H1 (cell line): ENCODE measurements around the gene VDR.
"Not testable (repeated sequence)": the region's sequence is repeated elsewhere in the genome, so short reads cannot be mapped to it uniquely, and the experiment has no call there.

Experiments
- EZH2 ChIP-seq: fragments of 200-600 bp; sonication (generic); IDR thresholded peaks from 2 replicates; pipeline ENCODE4 v1.7.1; 2012; ENCODE audit warnings: low read depth, mild to moderate bottlenecking, moderate library complexity, low read length, inconsistent platforms; ENCODE audit not compliant: severe bottlenecking
- GTF2F1 ChIP-seq: IDR thresholded peaks from 2 replicates; pipeline ENCODE4 v1.6.1; 2012; ENCODE audit warnings: low read depth, low read length, improper control_type of control experiment, borderline replicate concordance
- RBBP5 ChIP-seq: IDR thresholded peaks from 2 replicates; pipeline ENCODE4 v1.7.1; 2012; ENCODE audit warnings: low read depth, mild to moderate bottlenecking, inconsistent platforms, low read length, moderate library complexity, borderline replicate concordance
- TEAD4 ChIP-seq: IDR thresholded peaks from 2 replicates; pipeline ENCODE4 v1.6.1; 2012; ENCODE audit warnings: low read depth, low read length, inconsistent platforms, mixed read lengths
- YY1 ChIP-seq: IDR thresholded peaks from 2 replicates; pipeline ENCODE4 v1.6.1; 2011; ENCODE audit warnings: low read depth, mild to moderate bottlenecking, low read length
- TF ChIP-seq, protein P1 (sequence below), 3 experiments: IDR thresholded peaks; 1 replicate in 2 of 3; 2 replicates in 1 of 3; pipeline versions ENCODE4 v1.5.1 to v1.6.1; 2011; ENCODE audit warnings: low read length in 3 of 3, mild to moderate bottlenecking in 3 of 3, inconsistent platforms in 2 of 3, low read depth in 1 of 3, moderate library complexity in 1 of 3; ENCODE audit not compliant: insufficient read depth in 1 of 3; ENCODE audit errors: control extremely low read depth in 1 of 3

DNA sequence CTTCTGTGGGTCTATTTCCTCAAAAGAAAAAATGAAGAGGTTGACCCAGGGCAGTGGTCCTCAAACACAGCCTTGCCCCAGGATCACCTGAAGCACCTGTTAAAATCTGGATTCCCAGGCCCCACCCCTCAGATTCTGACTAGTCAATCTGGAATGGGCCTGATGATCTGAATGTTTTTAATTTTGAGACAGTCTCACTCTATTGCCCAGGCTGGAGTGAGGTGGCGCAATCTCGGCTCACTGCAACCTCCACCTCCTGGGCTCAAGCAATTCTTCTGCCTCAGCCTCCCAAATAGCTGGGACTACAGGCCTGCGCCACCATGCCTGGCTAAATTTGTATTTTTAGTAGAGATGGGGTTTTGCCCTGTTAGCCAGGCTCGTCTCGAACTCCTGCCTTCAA is 89.3 kb downstream of the VDR start:
- not testable (repeated sequence) for TF ChIP-seq GTF2F1, EZH2, RBBP5, YY1, TEAD4
- TF ChIP-seq, protein P1, sequence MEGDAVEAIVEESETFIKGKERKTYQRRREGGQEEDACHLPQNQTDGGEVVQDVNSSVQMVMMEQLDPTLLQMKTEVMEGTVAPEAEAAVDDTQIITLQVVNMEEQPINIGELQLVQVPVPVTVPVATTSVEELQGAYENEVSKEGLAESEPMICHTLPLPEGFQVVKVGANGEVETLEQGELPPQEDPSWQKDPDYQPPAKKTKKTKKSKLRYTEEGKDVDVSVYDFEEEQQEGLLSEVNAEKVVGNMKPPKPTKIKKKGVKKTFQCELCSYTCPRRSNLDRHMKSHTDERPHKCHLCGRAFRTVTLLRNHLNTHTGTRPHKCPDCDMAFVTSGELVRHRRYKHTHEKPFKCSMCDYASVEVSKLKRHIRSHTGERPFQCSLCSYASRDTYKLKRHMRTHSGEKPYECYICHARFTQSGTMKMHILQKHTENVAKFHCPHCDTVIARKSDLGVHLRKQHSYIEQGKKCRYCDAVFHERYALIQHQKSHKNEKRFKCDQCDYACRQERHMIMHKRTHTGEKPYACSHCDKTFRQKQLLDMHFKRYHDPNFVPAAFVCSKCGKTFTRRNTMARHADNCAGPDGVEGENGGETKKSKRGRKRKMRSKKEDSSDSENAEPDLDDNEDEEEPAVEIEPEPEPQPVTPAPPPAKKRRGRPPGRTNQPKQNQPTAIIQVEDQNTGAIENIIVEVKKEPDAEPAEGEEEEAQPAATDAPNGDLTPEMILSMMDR (IDR thresholded peaks at IDR 0.05; ENCODE audit: control extremely low read depth in 1 of 3, insufficient read depth in 1 of 3, low read depth in 1 of 3, low read length in 3 of 3), result not testable (repeated sequence)
